ENCODE data around the gene ARL5B. TPM values are rescaled to one million over a fixed set of nuclear protein-coding genes. Genes with fewer than 3 reads are reported as not detected.

The ARL5B gene
- total and polyA plus RNA-seq, 2 donors: 4.7 to 69.8 TPM

GRCh38 chr10:18699849-18700840, 40.9 kb downstream of the ARL5B start:
- Histone ChIP-seq H3K36me3 (ENCODE audit: insufficient read depth) (no peaks in the 10 kb centered on the region), H3K27ac (ENCODE audit: low read depth) (no peak overlapping the region), H3K4me3 (ENCODE audit: low read depth, low read length) (no peak overlapping the region), H3K4me1 (ENCODE audit: insufficient read depth) (no peaks in the 10 kb centered on the region)
- DNase-seq (ENCODE audit: extremely low spot score): no peak
- WGBS: 51% methylated on average over 6 of the region's 6 CpGs

- no peak overlapping the region for H3K27ac ChIP-seq (ENCODE audit: low read depth)
- no peaks in the 10 kb centered on the region for H3K36me3 ChIP-seq (ENCODE audit: insufficient read depth)
- no peak for DNase-seq (ENCODE audit: extremely low spot score)
Measured at GRCh38 chr10:18703521-18703920, 44.3 kb downstream of the ARL5B start.

GRCh38 chr10:18710201-18710653, 51.0 kb downstream of the ARL5B start:
- H3K27ac ChIP-seq (ENCODE audit: low read depth): no peak overlapping the region
- H3K36me3 ChIP-seq (ENCODE audit: insufficient read depth): no peaks in the 10 kb centered on the region
- H3K4me3 ChIP-seq (ENCODE audit: low read depth, low read length): no peak overlapping the region
- H3K4me1 ChIP-seq (ENCODE audit: insufficient read depth): no peaks in the 10 kb centered on the region
- WGBS: 87% methylated on average over 31 of the region's 31 CpGs
- no peak for DNase-seq (ENCODE audit: extremely low spot score)

More at GRCh38 chr10:18703521-18703920, 44.3 kb downstream of the ARL5B start:
- WGBS: 77% methylated on average over 5 of the region's 5 CpGs
- Histone ChIP-seq H3K4me1 (ENCODE audit: insufficient read depth) (no peaks in the 10 kb centered on the region), H3K4me3 (ENCODE audit: low read depth, low read length) (no peak overlapping the region)

GRCh38 chr10:18713077-18713476, 53.8 kb downstream of the ARL5B start:
- H3K27ac ChIP-seq (ENCODE audit: low read depth): no peak overlapping the region
- no peak for DNase-seq (ENCODE audit: extremely low spot score)
- no peaks in the 10 kb centered on the region for H3K4me1 ChIP-seq (ENCODE audit: insufficient read depth)
- H3K36me3 ChIP-seq (ENCODE audit: insufficient read depth): no peaks in the 10 kb centered on the region
- no peak overlapping the region for H3K4me3 ChIP-seq (ENCODE audit: low read depth, low read length)
- WGBS: 63% methylated on average over 6 of the region's 6 CpGs

- no peak overlapping the region for H3K4me3 ChIP-seq (ENCODE audit: low read depth, low read length)
- DNase-seq (ENCODE audit: extremely low spot score): no peak
- no peaks in the 10 kb centered on the region for H3K4me1 ChIP-seq (ENCODE audit: insufficient read depth)
- WGBS: 65% methylated on average over 1 of the region's 1 CpG
- no peak overlapping the region for H3K27ac ChIP-seq (ENCODE audit: low read depth)
- H3K36me3 ChIP-seq (ENCODE audit: insufficient read depth): no peaks in the 10 kb centered on the region
Measured at GRCh38 chr10:18718991-18719390, 59.8 kb downstream of the ARL5B start.

- WGBS: 87% methylated on average over 1 of the region's 1 CpG
- Histone ChIP-seq H3K4me3 (ENCODE audit: low read depth, low read length) (no peak overlapping the region), H3K27ac (ENCODE audit: low read depth) (no peak overlapping the region), H3K4me1 (ENCODE audit: insufficient read depth) (no peaks in the 10 kb centered on the region), H3K36me3 (ENCODE audit: insufficient read depth) (no peaks in the 10 kb centered on the region)
- DNase-seq (ENCODE audit: extremely low spot score): no peak
Measured at GRCh38 chr10:18719811-18720210, 60.6 kb downstream of the ARL5B start.

- Histone ChIP-seq H3K27ac (ENCODE audit: low read depth) (no peak overlapping the region), H3K36me3 (ENCODE audit: insufficient read depth) (no peaks in the 10 kb centered on the region), H3K4me3 (ENCODE audit: low read depth, low read length) (no peak overlapping the region), H3K4me1 (ENCODE audit: insufficient read depth) (no peaks in the 10 kb centered on the region)
- WGBS: 70% methylated on average over 9 of the region's 9 CpGs
- DNase-seq (ENCODE audit: extremely low spot score): no peak
Measured at GRCh38 chr10:18721067-18721466, 61.8 kb downstream of the ARL5B start.

GRCh38 chr10:18723801-18724200, 64.6 kb downstream of the ARL5B start:
- 60% methylated on average over 3 of the region's 3 CpGs for WGBS
- no peak overlapping the region for H3K27ac ChIP-seq (ENCODE audit: low read depth)
- no peak for DNase-seq (ENCODE audit: extremely low spot score)
- H3K4me1 ChIP-seq (ENCODE audit: insufficient read depth): no peaks in the 10 kb centered on the region
- H3K4me3 ChIP-seq (ENCODE audit: low read depth, low read length): no peak overlapping the region
- H3K36me3 ChIP-seq (ENCODE audit: insufficient read depth): no peaks in the 10 kb centered on the region

Other genes with a start within 250 kb of the ARL5B start
- 42.0 TPM for gene NSUN6, start 7.8 kb upstream of the ARL5B start, total RNA-seq
- 6.0 TPM for gene NSUN6, start 7.8 kb upstream of the ARL5B start, polyA plus RNA-seq